D721Med (cell line): ENCODE data around the gene PERP.
"Not testable (repeated sequence)": the region's sequence is repeated elsewhere in the genome, so short reads cannot be mapped to it uniquely, and the experiment has no call there.

Source experiments
- DNase-seq: peaks from one replicate; pipeline ENCODE4 v3.0.0; 2011; ENCODE audit warnings: low spot score; ENCODE audit not compliant: insufficient read length
- FAIRE-seq: peaks from 2 replicates; lab custom pipeline; 2011; peaks lifted over from hg19 to GRCh38; lab: Jason Lieb, UNC
- CTCF ChIP-seq: IDR thresholded peaks from 2 replicates; pipeline ENCODE4 v1.5.1; 2012; ENCODE audit warnings: mild to moderate bottlenecking, control low read depth; ENCODE audit not compliant: insufficient read depth; ENCODE audit errors: missing control alignments

Gene PERP

GRCh38 chr6:138124096-138124495, 16.9 kb upstream of the PERP start:
- TF ChIP-seq CTCF: no peak
- no peak for DNase-seq
- no peak for FAIRE-seq

- TF ChIP-seq CTCF: no peak
- FAIRE-seq: no peak
- DNase-seq: no peak
Observed at GRCh38 chr6:138119976-138120375, 12.8 kb upstream of the PERP start.

GRCh38 chr6:138119229-138119628, 12.0 kb upstream of the PERP start:
- not testable (repeated sequence) for FAIRE-seq, DNase-seq

- FAIRE-seq (no peak), DNase-seq (no peak)
- TF ChIP-seq CTCF: no peak
Observed at GRCh38 chr6:138117376-138117914, 10.2 kb upstream of the PERP start.

GRCh38 chr6:138116661-138116999, 9.4 kb upstream of the PERP start:
- FAIRE-seq (no peak), DNase-seq (no peak)
- no peak for TF ChIP-seq CTCF

- peak; percentile 21 for DNase-seq
- peak; percentile 78 for TF ChIP-seq CTCF
- FAIRE-seq: peak; percentile 38
Observed at GRCh38 chr6:138115877-138116660, 8.8 kb upstream of the PERP start.

- TF ChIP-seq CTCF: no peak
- no peak for FAIRE-seq
- DNase-seq: no peak
Observed at GRCh38 chr6:138115201-138115600, 8.0 kb upstream of the PERP start.
